CD4-positive, alpha-beta T cell (primary cell): ENCODE measurements around the gene WFDC1. TPM values are rescaled to one million over a fixed set of nuclear protein-coding genes. Genes with fewer than 3 reads are reported as not detected.
A peak's percentile ranks its signal among the peaks of the same experiment; 100 is the strongest.

ENCODE experiments used
- ATAC-seq: fragments of 200-7000 bp; cut with Tn5 transposase; one replicate; pipeline ENCODE4 v1.10.0; 2022; ENCODE audit warnings: mild to moderate bottlenecking; ENCODE audit not compliant: poor library complexity
- CTCF ChIA-PET: fragments of 350-600 bp; sonication (Branson Sonifier 250); formaldehyde crosslinking; loops from one replicate; lab custom pipeline; 2021; ENCODE audit warnings: antibody characterized with exemption, inconsistent platforms; lab: Charles Lee
- POLR2A ChIA-PET: fragments of 350-600 bp; sonication (Branson Sonifier 250); formaldehyde crosslinking; loops from one replicate; lab custom pipeline; 2021; ENCODE audit warnings: antibody characterized with exemption, inconsistent platforms; lab: Charles Lee
- DNase-seq, 14 experiments: peaks; one replicate each; pipeline ENCODE4 v3.0.0-alpha.2; 2013 to 2020; ENCODE audit warnings: mixed read lengths in 2 of 14
- H3K27ac ChIP-seq, 2 donors: one replicate each; pipeline versions ENCODE4 v1.5.1 to v1.7.0; 2013; ENCODE audit warnings: low read length in 2 of 2, low read depth in 1 of 2, mild to moderate bottlenecking in 1 of 2
- H3K27me3 ChIP-seq, 2 experiments: 1 replicate in 1 of 2; 2 replicates in 1 of 2; pipeline versions ENCODE4 v1.6.1 to v1.7.0; 2013; ENCODE audit warnings: low read length in 2 of 2, control low read depth in 1 of 2, mild to moderate bottlenecking in 1 of 2, moderate library complexity in 1 of 2; ENCODE audit not compliant: insufficient read depth in 2 of 2, control insufficient read depth in 1 of 2
- H3K36me3 ChIP-seq: one replicate; pipeline ENCODE4 v1.6.1; 2013; ENCODE audit warnings: low read length, control low read depth; ENCODE audit not compliant: insufficient read depth
- H3K4me1 ChIP-seq: one replicate; pipeline ENCODE4 v1.6.1; 2013; ENCODE audit warnings: low read length, control low read depth; ENCODE audit not compliant: insufficient read depth
- H3K4me3 ChIP-seq: one replicate; pipeline ENCODE4 v1.5.1; 2013; ENCODE audit warnings: mild to moderate bottlenecking, low read length, moderate library complexity
- H3K9me3 ChIP-seq, 2 experiments: 1 replicate in 1 of 2; 2 replicates in 1 of 2; pipeline versions ENCODE4 v1.6.1 to v1.7.0; 2013; ENCODE audit warnings: low read length in 2 of 2, mild to moderate bottlenecking in 2 of 2, control low read depth in 1 of 2, moderate library complexity in 1 of 2; ENCODE audit not compliant: control insufficient read depth in 1 of 2, insufficient read depth in 1 of 2
- H3K27ac Mint-ChIP-seq: one replicate; pipeline ENCODE4 v1.8.0; 2020; ENCODE audit warnings: mixed read lengths
- H3K27me3 Mint-ChIP-seq: one replicate; pipeline ENCODE4 v1.8.0; 2021; ENCODE audit warnings: mixed read lengths
- H3K36me3 Mint-ChIP-seq: one replicate; pipeline ENCODE4 v1.8.0; 2021; ENCODE audit warnings: low read depth, mixed read lengths
- H3K4me1 Mint-ChIP-seq: one replicate; pipeline ENCODE4 v1.8.0; 2021; ENCODE audit warnings: low read depth, mixed read lengths
- H3K4me3 Mint-ChIP-seq: one replicate; pipeline ENCODE4 v1.8.0; 2020; ENCODE audit warnings: mild to moderate bottlenecking, mixed read lengths
- H3K9me3 Mint-ChIP-seq: one replicate; pipeline ENCODE4 v1.8.0; 2020; ENCODE audit warnings: mixed read lengths
- intact Hi-C, 2 experiments: fragments of 100-400 bp; cut with DNase I in 1 of 2; cut with micrococcal nuclease in 1 of 2; formaldehyde crosslinking; loops; one replicate each; pipeline versions ENCODE4 v1.15.1 to v1.9.0; 2023 to 2025; cut with DNase I, micrococcal nuclease
- total RNA-seq, 174 experiments: library from RNA in 2 of 174; stranded (reverse) in 2 of 174; gene quantifications; one replicate each; pipeline ENCODE4 v1.2.3 and lab custom pipeline; 2021 to 2026
- TF ChIP-seq, protein P1 (sequence below): fragments of 200-600 bp; IDR thresholded peaks from one replicate; pipeline ENCODE4 v1.8.0; 2022; ENCODE audit warnings: antibody characterized with exemption, mild to moderate bottlenecking

Gene WFDC1
- total RNA-seq, 2 experiments from 2014 or later: not detected

DNA sequence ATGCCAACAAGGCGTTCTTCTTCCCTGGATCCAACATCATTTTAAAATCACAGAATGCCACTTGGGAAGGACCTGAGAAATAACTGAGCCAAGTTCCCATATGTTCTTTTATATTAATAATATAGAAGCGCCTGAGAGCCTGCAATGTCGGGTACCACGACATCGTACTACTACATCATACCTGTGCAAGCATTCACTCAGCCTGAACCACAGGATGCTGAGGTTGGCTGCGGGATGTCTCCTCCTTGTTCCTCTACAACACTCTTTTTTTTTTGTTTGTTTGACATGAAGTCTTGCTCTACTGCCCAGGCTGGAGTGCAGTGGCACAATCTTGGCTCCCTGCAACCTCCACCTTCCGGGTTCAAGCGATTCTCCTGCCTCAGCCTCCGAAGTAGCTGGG is 71.5 kb downstream of the WFDC1 start:
- Histone ChIP-seq H3K4me1 (peaks cover 13% of the 10 kb centered on the region), H3K4me3 (no peak overlapping the region), H3K36me3 (no peaks in the 10 kb centered on the region), H3K9me3 (peaks cover 0 to 10% of the 10 kb centered on the region in 2 experiments), H3K27ac (no peak overlapping the region), H3K27me3 (peaks cover 38 to 48% of the 10 kb centered on the region in 2 experiments)
- H3K9me3 Mint-ChIP-seq: no peaks in the 10 kb centered on the region
- TF ChIP-seq, protein P1, sequence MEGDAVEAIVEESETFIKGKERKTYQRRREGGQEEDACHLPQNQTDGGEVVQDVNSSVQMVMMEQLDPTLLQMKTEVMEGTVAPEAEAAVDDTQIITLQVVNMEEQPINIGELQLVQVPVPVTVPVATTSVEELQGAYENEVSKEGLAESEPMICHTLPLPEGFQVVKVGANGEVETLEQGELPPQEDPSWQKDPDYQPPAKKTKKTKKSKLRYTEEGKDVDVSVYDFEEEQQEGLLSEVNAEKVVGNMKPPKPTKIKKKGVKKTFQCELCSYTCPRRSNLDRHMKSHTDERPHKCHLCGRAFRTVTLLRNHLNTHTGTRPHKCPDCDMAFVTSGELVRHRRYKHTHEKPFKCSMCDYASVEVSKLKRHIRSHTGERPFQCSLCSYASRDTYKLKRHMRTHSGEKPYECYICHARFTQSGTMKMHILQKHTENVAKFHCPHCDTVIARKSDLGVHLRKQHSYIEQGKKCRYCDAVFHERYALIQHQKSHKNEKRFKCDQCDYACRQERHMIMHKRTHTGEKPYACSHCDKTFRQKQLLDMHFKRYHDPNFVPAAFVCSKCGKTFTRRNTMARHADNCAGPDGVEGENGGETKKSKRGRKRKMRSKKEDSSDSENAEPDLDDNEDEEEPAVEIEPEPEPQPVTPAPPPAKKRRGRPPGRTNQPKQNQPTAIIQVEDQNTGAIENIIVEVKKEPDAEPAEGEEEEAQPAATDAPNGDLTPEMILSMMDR: no peak
- ChIA-PET POLR2A (no interaction called here), CTCF (no interaction called here)
- H3K27me3 Mint-ChIP-seq: peaks cover 63% of the 10 kb centered on the region
- H3K27ac Mint-ChIP-seq: no peak overlapping the region
- peaks cover 9% of the 10 kb centered on the region for H3K4me1 Mint-ChIP-seq
- no peak overlapping the region for H3K4me3 Mint-ChIP-seq
- DNase-seq: no peak
- H3K36me3 Mint-ChIP-seq: no peaks in the 10 kb centered on the region
- no peak for ATAC-seq
- intact Hi-C loops: no loop called here

DNA sequence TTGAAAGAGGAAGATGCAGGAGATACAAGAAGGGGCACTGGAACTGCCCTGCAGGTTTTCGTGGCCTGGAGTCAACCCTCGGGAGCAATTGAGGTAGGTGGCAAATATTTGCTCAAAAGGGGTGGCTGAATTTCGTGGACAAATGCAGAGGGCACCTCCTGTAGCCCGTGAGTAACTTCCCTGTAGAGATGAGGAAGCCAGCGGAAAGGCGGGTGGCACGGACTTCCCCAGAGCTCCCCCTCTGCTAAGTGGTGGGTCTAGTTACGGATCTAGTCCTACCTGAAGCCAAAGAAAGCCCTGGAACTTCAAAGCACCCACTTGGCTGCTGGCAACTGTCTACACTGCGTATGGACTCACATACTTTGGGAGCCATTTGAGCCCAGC is 72.6 kb downstream of the WFDC1 start:
- H3K36me3 ChIP-seq: no peaks in the 10 kb centered on the region
- peaks cover 0 to 10% of the 10 kb centered on the region in 2 experiments for H3K9me3 ChIP-seq
- DNase-seq (peak in 1 of 14 experiments; percentile 14), ATAC-seq (no peak)
- H3K4me3 ChIP-seq: no peak overlapping the region
- no peak overlapping the region for H3K27ac Mint-ChIP-seq
- H3K27me3 ChIP-seq: peaks cover 48 to 53% of the 10 kb centered on the region in 2 experiments
- no peaks in the 10 kb centered on the region for H3K36me3 Mint-ChIP-seq
- no peaks in the 10 kb centered on the region for H3K9me3 Mint-ChIP-seq
- intact Hi-C loops: no loop called here
- H3K27ac ChIP-seq: no peak overlapping the region
- H3K4me1 ChIP-seq: peaks cover 13% of the 10 kb centered on the region
- CTCF ChIA-PET: no interaction called here
- TF ChIP-seq, protein P1: no peak
- H3K4me3 Mint-ChIP-seq: no peak overlapping the region
- H3K27me3 Mint-ChIP-seq: peaks cover 72% of the 10 kb centered on the region
- POLR2A ChIA-PET: no interaction called here
- peaks cover 9% of the 10 kb centered on the region for H3K4me1 Mint-ChIP-seq

DNA sequence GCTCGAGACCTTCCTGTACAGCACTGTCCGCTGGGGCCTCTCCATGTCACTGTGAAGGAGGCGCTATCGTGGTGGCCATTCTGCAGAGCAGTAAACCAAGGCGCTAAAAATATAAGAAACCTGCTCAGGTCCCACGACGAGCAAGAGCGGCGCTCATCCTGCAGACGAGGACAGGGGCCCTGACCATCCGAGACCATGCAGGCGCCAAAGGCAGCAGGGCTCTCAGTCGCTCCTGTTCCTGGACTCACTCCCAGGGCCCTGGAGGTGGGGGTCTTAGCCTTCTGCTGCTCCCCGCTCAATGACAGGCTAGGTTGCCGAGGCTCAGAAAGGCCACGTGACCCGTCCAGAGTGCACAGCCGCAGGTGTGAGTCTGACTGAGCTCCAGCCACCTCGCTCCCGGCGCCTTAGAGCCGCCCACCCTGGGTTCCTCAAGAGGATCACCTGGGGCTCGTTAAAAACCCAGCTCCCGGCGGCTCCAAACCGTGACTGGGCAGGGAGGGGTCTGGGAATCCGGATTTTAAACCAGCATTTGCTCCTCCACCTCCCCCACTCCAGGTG is 73.2 kb downstream of the WFDC1 start:
- CTCF ChIA-PET: no interaction called here
- peaks cover 48 to 53% of the 10 kb centered on the region in 2 experiments for H3K27me3 ChIP-seq
- ATAC-seq (no peak), DNase-seq (no peak)
- no peaks in the 10 kb centered on the region for H3K36me3 ChIP-seq
- H3K9me3 Mint-ChIP-seq: no peaks in the 10 kb centered on the region
- H3K27ac ChIP-seq: no peak overlapping the region
- H3K27ac Mint-ChIP-seq: no peak overlapping the region
- no peak overlapping the region for H3K4me3 ChIP-seq
- H3K4me1 ChIP-seq: peaks cover 13% of the 10 kb centered on the region
- H3K36me3 Mint-ChIP-seq: no peaks in the 10 kb centered on the region
- TF ChIP-seq, protein P1: no peak
- intact Hi-C loops: no loop called here
- peaks cover 0 to 10% of the 10 kb centered on the region in 2 experiments for H3K9me3 ChIP-seq
- peaks cover 9% of the 10 kb centered on the region for H3K4me1 Mint-ChIP-seq
- peaks cover 68% of the 10 kb centered on the region for H3K27me3 Mint-ChIP-seq
- no peak overlapping the region for H3K4me3 Mint-ChIP-seq
- POLR2A ChIA-PET: no interaction called here
